Caki2 (cell line): Measurements from ENCODE around the gene ATMIN. TPM values are rescaled to one million over a fixed set of nuclear protein-coding genes. Genes with fewer than 3 reads are reported as not detected.

Experiments used
- DNase-seq: peaks from one replicate; pipeline ENCODE4 v3.0.0-alpha.2; 2015; ENCODE audit warnings: low read depth
- in situ Hi-C: cut with HindIII; loops from 2 replicates; pipeline ENCODE4 v1.10.0; 2016; ENCODE audit warnings: low sequenced_read_pairs, low pct_unique_long_range_greater_than_20kb, mixed read lengths
- total RNA-seq: library from RNA; depleted of rRNA; stranded (reverse); fragments of >200 nt; shearing (Covaris generic); gene quantifications from 2 replicates; pipeline ENCODE4 v1.2.3, GENCODE V29; 2014; ENCODE audit warnings: low replicate concordance; rRNA removed

ATMIN gene
- total RNA-seq, 1 experiment from 2014 or later = 27.5 TPM

DNA sequence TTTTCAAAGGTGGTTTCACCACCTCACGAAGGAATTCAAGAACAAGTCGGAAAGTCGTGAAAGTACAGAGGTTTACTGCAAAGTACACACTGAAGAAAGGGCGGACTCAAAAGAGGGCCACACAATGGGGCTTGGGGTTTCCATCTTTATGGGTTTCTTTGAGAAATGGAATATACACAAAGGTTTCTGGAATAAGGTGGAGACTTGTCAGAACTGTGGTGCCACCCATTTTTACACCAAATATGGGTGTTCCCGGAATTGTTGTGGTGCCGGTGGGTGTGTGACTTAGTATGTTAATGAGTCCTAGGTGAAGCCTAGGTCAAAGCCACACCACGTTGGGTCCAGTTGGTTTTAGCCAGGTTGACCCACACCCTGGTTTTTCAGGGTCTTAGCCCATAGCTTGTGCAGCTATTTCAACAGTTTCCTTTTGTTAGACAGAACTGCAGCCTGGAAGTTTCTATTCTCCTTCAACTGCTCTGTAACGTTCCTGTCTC, 61.1 kb downstream of the ATMIN start:
- in situ Hi-C loops = no loop called here
- no peak for DNase-seq

Other genes starting within 250 kb of the ATMIN start
- gene CDYL2, start 231.2 kb upstream of the ATMIN start, total RNA-seq = 2.5 and 16.9 TPM in 2 replicates
- 92.4 and 112 TPM in 2 replicates for gene CMC2, start 29.0 kb upstream of the ATMIN start, total RNA-seq
- gene CENPN, start 28.6 kb upstream of the ATMIN start, total RNA-seq = 74.5 and 375 TPM in 2 replicates
- gene C16orf46, start 41.4 kb downstream of the ATMIN start, total RNA-seq = 11.3 TPM in 1 of 2 replicates, not detected in the other
- gene GCSH, start 60.6 kb downstream of the ATMIN start, total RNA-seq = 84.8 and 127 TPM in 2 replicates
- 3.7 and 13.7 TPM in 2 replicates for gene BCO1, start 202.8 kb downstream of the ATMIN start, total RNA-seq